Measurements from ENCODE around the gene LTBP3.

The LTBP3 gene

GRCh38 chr11:65554057-65554818 is 3.9 kb downstream of the LTBP3 start:
- DNase-seq (ENCODE audit: low read depth in 2 of 2), result no peak

GRCh38 chr11:65553301-65554001 is 4.7 kb downstream of the LTBP3 start:
- no peak for DNase-seq (ENCODE audit: low read depth in 2 of 2)

GRCh38 chr11:65552388-65552951 is 5.7 kb downstream of the LTBP3 start:
- no peak for DNase-seq (ENCODE audit: low read depth in 2 of 2)

- DNase-seq (ENCODE audit: low read depth in 2 of 2), result no peak
Measured at GRCh38 chr11:65551572-65552387, 6.4 kb downstream of the LTBP3 start.

GRCh38 chr11:65549096-65549495 is 9.1 kb downstream of the LTBP3 start:
- no peak for DNase-seq (ENCODE audit: low read depth in 2 of 2)

- DNase-seq (ENCODE audit: low read depth in 2 of 2), result no peak
Measured at GRCh38 chr11:65548395-65548794, 9.8 kb downstream of the LTBP3 start.

GRCh38 chr11:65547446-65548125 is 10.6 kb downstream of the LTBP3 start:
- DNase-seq (ENCODE audit: low read depth in 2 of 2), result no peak

- no peak for DNase-seq (ENCODE audit: low read depth in 2 of 2)
Measured at GRCh38 chr11:65546217-65546958, 11.8 kb downstream of the LTBP3 start.

- no peak for DNase-seq (ENCODE audit: low read depth in 2 of 2)
Measured at GRCh38 chr11:65545853-65546216, 12.3 kb downstream of the LTBP3 start.

GRCh38 chr11:65542738-65543390 is 15.3 kb downstream of the LTBP3 start:
- no peak for DNase-seq (ENCODE audit: low read depth in 2 of 2)

- no peak for DNase-seq (ENCODE audit: low read depth in 2 of 2)
Measured at GRCh38 chr11:65541093-65541982, 16.8 kb downstream of the LTBP3 start.

- DNase-seq (ENCODE audit: low read depth in 2 of 2), result peak; percentile 64 to 69
Measured at GRCh38 chr11:65540290-65541092, 17.7 kb downstream of the LTBP3 start.

GRCh38 chr11:65539744-65540289 is 18.3 kb downstream of the LTBP3 start:
- DNase-seq (ENCODE audit: low read depth in 2 of 2), result no peak

GRCh38 chr11:65538915-65539743 is 19.0 kb downstream of the LTBP3 start:
- DNase-seq (ENCODE audit: low read depth in 2 of 2), result no peak

GRCh38 chr11:65538232-65538914 is 19.8 kb downstream of the LTBP3 start:
- no peak for DNase-seq (ENCODE audit: low read depth in 2 of 2)

- no peak for DNase-seq (ENCODE audit: low read depth in 2 of 2)
Measured at GRCh38 chr11:65537620-65538231, 20.4 kb downstream of the LTBP3 start.
